ENCODE measurements around the gene SRRM2. TPM values are rescaled to one million over a fixed set of nuclear protein-coding genes. Genes with fewer than 3 reads are reported as not detected.

The SRRM2 gene
- total and polyA plus RNA-seq, 9 of the 15 experiments (the other 6 are each of a cell fraction or from before 2014, with no cell fraction given): 26.7 to 563 (median 81.1) TPM

DNA sequence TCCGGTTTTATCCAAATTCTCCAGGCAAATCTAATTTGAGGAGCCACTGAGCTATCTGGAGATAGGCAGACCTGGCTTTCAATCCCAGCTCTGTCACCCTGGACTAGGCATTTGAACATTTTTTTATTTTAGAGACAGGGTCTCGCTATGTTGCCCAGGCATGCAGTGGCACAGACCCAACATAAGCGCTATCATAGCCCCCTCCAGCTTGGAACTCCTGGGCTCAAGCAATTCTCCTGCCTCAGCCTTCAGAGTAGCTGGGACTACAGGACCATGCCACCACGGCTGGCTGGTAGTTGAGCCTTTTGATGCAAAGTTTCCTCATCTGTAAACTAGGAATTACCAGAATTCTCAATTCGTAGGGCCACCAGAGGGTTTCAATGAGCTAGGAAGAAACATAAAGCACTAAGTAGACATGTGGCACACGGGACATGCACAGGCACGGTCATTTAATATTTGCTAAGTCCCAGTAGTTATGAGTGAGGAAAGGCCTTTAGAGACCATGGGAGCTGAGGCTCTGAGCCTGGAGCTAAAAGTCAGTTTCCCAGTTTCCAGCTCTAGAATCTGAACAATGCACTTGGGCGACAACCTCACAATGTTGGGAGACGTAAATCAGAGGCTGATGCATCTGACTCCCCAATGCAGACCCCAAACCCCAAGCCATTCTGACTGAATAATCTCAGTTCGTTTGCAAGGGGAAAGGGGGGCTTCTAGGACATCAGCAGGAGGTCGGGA is 23.5 kb downstream of the SRRM2 start:
- ATAC-seq (no peak), DNase-seq (ENCODE audit: extremely low read depth in 1 of 4, low spot score in 3 of 4) (no peak), FAIRE-seq (peak; percentile 57)
- H3K9ac ChIP-seq (ENCODE audit: insufficient read depth in 1 of 2, low read depth in 2 of 2, low read length in 2 of 2): peak overlapping the region; percentile 84 to 94
- H3K79me2 ChIP-seq (ENCODE audit: control insufficient read depth, insufficient read depth, low read length): peaks cover 42% of the 10 kb centered on the region
- H3K36me3 ChIP-seq (ENCODE audit: control insufficient read depth, insufficient read depth, low read length): peaks cover 56% of the 10 kb centered on the region
- H2AFZ ChIP-seq (ENCODE audit: low read depth, low read length): peak overlapping the region; percentile 75
- H3K4me3 ChIP-seq: peak overlapping the region; percentile 97
- intact Hi-C loops (cut with micrococcal nuclease) (loop anchor here (5.0 kb wide), 1 partner anchor 41 kb away; the partner anchor contains the start of gene PRSS21), in situ Hi-C loops (cut with MboI) (no loop called here)
- peaks cover 11 to 46% of the 10 kb centered on the region in 2 experiments; a peak in 4 of 5 replicates for H3K4me1 ChIP-seq (replicated peaks in 1 of 2; ENCODE audit: control insufficient read depth in 2 of 2, insufficient read depth in 2 of 2, low read length in 2 of 2)
- CTCF ChIA-PET (ENCODE audit: low intra/inter-chr PET ratio): no interaction called here
- BruUV-seq (replicated peaks): no TSS peak
- peaks cover 5% of the 10 kb centered on the region; the same call in 1 of the 2 replicates for H4K20me1 ChIP-seq (replicated peaks; ENCODE audit: control insufficient read depth, insufficient read depth, low read length)
- POLR2A ChIA-PET: interaction anchor here (0.6 to 3.9 kb wide), 6 partner anchors 10 to 38 kb away, joined by 3 to 28 read pairs (median 8); partner anchors contain the start of gene SRRM2
- no peaks in the 10 kb centered on the region for H3K9me1 ChIP-seq (ENCODE audit: control insufficient read depth, insufficient read depth, low read length)
- WGBS (ENCODE audit: insufficient coverage, low coverage, missing lambda C conversion rate): 28% methylated on average over 11 of the region's 11 CpGs
- H3K27ac ChIP-seq (ENCODE audit: extremely low read depth, low read depth, low read length): peak overlapping the region; percentile 88
- TF ChIP-seq ZNF121 (CRISPR knock-in tag; conservative IDR thresholded peaks at IDR 0.05) (peak; percentile 66), ZBTB17 (CRISPR knock-in tag; IDR thresholded peaks at IDR 0.05) (no peak)
- H3K27me3 ChIP-seq (ENCODE audit: control insufficient read depth in 2 of 2, insufficient read depth in 2 of 2, low read length in 2 of 2): no peaks in the 10 kb centered on the region
- H3K9me3 ChIP-seq (replicated peaks; ENCODE audit: control insufficient read depth, insufficient read depth, low read depth, low read length): no peaks in the 10 kb centered on the region
- peak overlapping the region; percentile 97 for H3K4me2 ChIP-seq (ENCODE audit: insufficient read depth, low read length)

DNA sequence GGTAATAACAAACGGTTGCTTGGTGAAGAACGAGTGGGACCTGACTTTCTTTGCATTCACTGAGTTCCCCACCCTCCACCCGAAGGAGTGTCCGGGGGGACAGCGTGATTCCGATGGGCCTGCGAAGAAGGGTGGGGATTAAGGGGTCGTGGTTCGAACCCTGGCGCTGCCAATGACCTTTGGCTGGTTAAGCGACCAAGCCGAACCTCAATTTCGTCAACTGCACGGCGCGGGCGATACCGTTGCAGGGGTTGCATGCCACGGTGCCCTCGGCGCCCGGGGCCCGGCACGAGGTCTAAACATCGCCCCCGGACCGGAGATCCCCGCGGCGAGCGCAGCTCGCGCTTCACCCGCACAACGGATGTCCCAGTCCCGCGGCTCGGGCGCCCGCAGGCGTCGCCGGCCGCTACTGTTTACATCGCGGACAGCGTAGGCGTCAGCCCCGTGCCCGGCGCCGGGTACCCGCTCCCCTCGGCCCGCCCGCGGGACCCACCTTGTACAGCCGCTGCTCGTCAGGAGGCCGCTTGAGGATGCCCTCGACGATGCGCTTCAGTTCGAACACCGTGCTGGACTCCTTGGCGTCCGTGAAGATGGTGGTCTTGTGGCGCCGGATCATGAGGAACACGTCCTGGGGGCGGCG is 24.2 kb downstream of the SRRM2 start:
- Histone ChIP-seq H3K36me3 (ENCODE audit: control insufficient read depth, insufficient read depth, low read length) (peaks cover 49% of the 10 kb centered on the region), H3K9ac (ENCODE audit: insufficient read depth in 1 of 2, low read depth in 2 of 2, low read length in 2 of 2) (peak overlapping the region; percentile 84 to 94), H3K4me3 (peak overlapping the region; percentile 97), H3K4me1 (replicated peaks in 1 of 2; ENCODE audit: control insufficient read depth in 2 of 2, insufficient read depth in 2 of 2, low read length in 2 of 2) (peaks cover 11 to 42% of the 10 kb centered on the region in 2 experiments; a peak in 4 of 5 replicates), H3K9me3 (replicated peaks; ENCODE audit: control insufficient read depth, insufficient read depth, low read depth, low read length) (no peaks in the 10 kb centered on the region), H2AFZ (ENCODE audit: low read depth, low read length) (peak overlapping the region; percentile 75), H3K27me3 (ENCODE audit: control insufficient read depth in 2 of 2, insufficient read depth in 2 of 2, low read length in 2 of 2) (no peaks in the 10 kb centered on the region), H4K20me1 (replicated peaks; ENCODE audit: control insufficient read depth, insufficient read depth, low read length) (peaks cover under 1% of the 10 kb centered on the region; the same call in 1 of the 2 replicates), H3K79me2 (ENCODE audit: control insufficient read depth, insufficient read depth, low read length) (peaks cover 39% of the 10 kb centered on the region), H3K27ac (ENCODE audit: extremely low read depth, low read depth, low read length) (peak overlapping the region; percentile 88), H3K4me2 (ENCODE audit: insufficient read depth, low read length) (peak overlapping the region; percentile 97), H3K9me1 (ENCODE audit: control insufficient read depth, insufficient read depth, low read length) (no peaks in the 10 kb centered on the region)
- POLR2A ChIA-PET: interaction anchor here (0.6 to 3.9 kb wide), 8 partner anchors 7 to 38 kb away, joined by 3 to 28 read pairs (median 8); partner anchors contain the start of gene SRRM2
- in situ Hi-C loops (cut with MboI) (no loop called here), intact Hi-C loops (cut with micrococcal nuclease) (loop anchor here (5.0 kb wide), 1 partner anchor 41 kb away; the partner anchor contains the start of gene PRSS21)
- CTCF ChIA-PET (ENCODE audit: low intra/inter-chr PET ratio): interaction anchor here (0.6 kb wide), 1 partner anchor 23 kb away, joined by 4 read pairs; no protein-coding TSS in a partner anchor
- DNase-seq (ENCODE audit: extremely low read depth in 1 of 4, low spot score in 3 of 4) (peak in 3 of 4 experiments; percentile 32 to 71 (median 70)), FAIRE-seq (no peak), ATAC-seq (peak; percentile 7; the same call in 2 of the 3 replicates)
- under 1% methylated on average over 65 of the region's 72 CpGs for WGBS (ENCODE audit: insufficient coverage, low coverage, missing lambda C conversion rate)
- BruUV-seq (replicated peaks): TSS peak; percentile 42
- TF ChIP-seq, protein P1, sequence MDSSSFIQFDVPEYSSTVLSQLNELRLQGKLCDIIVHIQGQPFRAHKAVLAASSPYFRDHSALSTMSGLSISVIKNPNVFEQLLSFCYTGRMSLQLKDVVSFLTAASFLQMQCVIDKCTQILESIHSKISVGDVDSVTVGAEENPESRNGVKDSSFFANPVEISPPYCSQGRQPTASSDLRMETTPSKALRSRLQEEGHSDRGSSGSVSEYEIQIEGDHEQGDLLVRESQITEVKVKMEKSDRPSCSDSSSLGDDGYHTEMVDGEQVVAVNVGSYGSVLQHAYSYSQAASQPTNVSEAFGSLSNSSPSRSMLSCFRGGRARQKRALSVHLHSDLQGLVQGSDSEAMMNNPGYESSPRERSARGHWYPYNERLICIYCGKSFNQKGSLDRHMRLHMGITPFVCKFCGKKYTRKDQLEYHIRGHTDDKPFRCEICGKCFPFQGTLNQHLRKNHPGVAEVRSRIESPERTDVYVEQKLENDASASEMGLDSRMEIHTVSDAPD (CRISPR knock-in tag; IDR thresholded peaks at IDR 0.05): no peak
- TF ChIP-seq ZNF764 (CRISPR knock-in tag; IDR thresholded peaks at IDR 0.05; ENCODE audit: low read depth) (no peak), ZNF3 (CRISPR knock-in tag; IDR thresholded peaks at IDR 0.05) (no peak), SIN3A (IDR thresholded peaks at IDR 0.05; ENCODE audit: borderline replicate concordance in 2 of 2, control insufficient read depth in 1 of 2, low read depth in 2 of 2, low read length in 2 of 2) (0 out of 4 replicates have a peak, but pooled peaks have one; percentile 35 to 58), HLTF (IDR thresholded peaks at IDR 0.05) (no peak), FOXP1 (CRISPR knock-in tag; IDR thresholded peaks at IDR 0.05) (0 out of 2 replicates have a peak, but pooled peaks have one; percentile 30), ERF (CRISPR knock-in tag; IDR thresholded peaks at IDR 0.05) (no peak), SREBF1 (IDR thresholded peaks at IDR 0.05; ENCODE audit: borderline replicate concordance, low read depth, low read length) (no peak), ATF7 (IDR thresholded peaks at IDR 0.05) (no peak)
- TF ChIP-seq, protein P2, sequence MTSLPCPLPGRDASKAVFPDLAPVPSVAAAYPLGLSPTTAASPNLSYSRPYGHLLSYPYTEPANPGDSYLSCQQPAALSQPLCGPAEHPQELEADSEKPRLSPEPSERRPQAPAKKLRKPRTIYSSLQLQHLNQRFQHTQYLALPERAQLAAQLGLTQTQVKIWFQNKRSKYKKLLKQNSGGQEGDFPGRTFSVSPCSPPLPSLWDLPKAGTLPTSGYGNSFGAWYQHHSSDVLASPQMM (CRISPR knock-in tag; IDR thresholded peaks at IDR 0.05): no peak
